Activated B cell treated with CpG ODN at 0.5 μM for 24 hours (primary cell): ENCODE data around the gene TIAM1. TPM values are rescaled to one million over a fixed set of nuclear protein-coding genes. Genes with fewer than 3 reads are reported as not detected.

Experiments used
- ATAC-seq: fragments of 200-7000 bp; cut with Tn5 transposase; one replicate; pipeline ENCODE4 v1.10.0; 2021; ENCODE audit warnings: low read depth, mild to moderate bottlenecking, moderate library complexity
- CTCF ChIA-PET: fragments of 350-600 bp; sonication (Branson Sonifier 250); formaldehyde crosslinking; loops from one replicate; lab custom pipeline; 2021; ENCODE audit warnings: antibody characterized with exemption; lab: Charles Lee
- POLR2A ChIA-PET: fragments of 350-600 bp; sonication (Branson Sonifier 250); formaldehyde crosslinking; loops from one replicate; lab custom pipeline; 2021; ENCODE audit warnings: antibody characterized with exemption; lab: Charles Lee
- DNase-seq: peaks from one replicate; pipeline ENCODE4 v3.0.0; 2022
- H3K27ac Mint-ChIP-seq: one replicate; pipeline ENCODE4 v1.8.0; 2020; ENCODE audit warnings: mixed read lengths
- H3K27me3 Mint-ChIP-seq: one replicate; pipeline ENCODE4 v1.8.0; 2021; ENCODE audit warnings: mixed read lengths
- H3K36me3 Mint-ChIP-seq: one replicate; pipeline ENCODE4 v1.8.0; 2021; ENCODE audit warnings: low read depth, mixed read lengths
- H3K4me1 Mint-ChIP-seq: one replicate; pipeline ENCODE4 v1.8.0; 2021; ENCODE audit warnings: mixed read lengths
- H3K4me3 Mint-ChIP-seq: one replicate; pipeline ENCODE4 v1.8.0; 2020; ENCODE audit warnings: mild to moderate bottlenecking, mixed read lengths
- H3K9me3 Mint-ChIP-seq: one replicate; pipeline ENCODE4 v1.8.0; 2020; ENCODE audit warnings: mixed read lengths
- intact Hi-C: fragments of 100-400 bp; cut with micrococcal nuclease; formaldehyde crosslinking; loops from one replicate; pipeline ENCODE4 v1.15.1; 2024
- total RNA-seq: library from RNA; stranded (reverse); gene quantifications from 2 replicates; pipeline ENCODE4 v1.2.3, GENCODE V29; 2022
- TF ChIP-seq, protein P1 (sequence below): fragments of 200-600 bp; IDR thresholded peaks from one replicate; pipeline ENCODE4 v1.8.0; 2022; ENCODE audit warnings: antibody characterized with exemption, mild to moderate bottlenecking

The TIAM1 gene
- total RNA-seq, 1 donor from 2014 or later: 0.84 TPM

DNA sequence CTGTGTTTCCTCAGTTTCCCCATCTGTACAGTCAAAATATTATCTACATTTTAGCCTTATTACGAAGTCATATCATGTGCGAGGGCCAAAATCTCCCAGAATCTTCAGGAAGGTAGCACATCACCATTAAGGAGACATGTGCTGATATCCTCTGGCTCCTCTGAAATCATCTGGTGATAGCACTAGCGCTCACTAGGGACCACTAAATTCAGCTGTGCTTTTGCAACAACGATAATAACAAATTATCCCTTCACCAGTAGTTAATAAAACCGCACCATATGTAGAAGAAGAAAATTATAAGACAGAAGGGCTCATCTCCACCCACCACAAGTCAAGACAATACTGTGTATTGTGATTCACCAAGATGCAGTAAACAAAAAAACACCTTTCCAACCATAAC is 53.3 kb downstream of the TIAM1 start:
- no peak overlapping the region for H3K27ac Mint-ChIP-seq
- no peak overlapping the region for H3K4me3 Mint-ChIP-seq
- H3K27me3 Mint-ChIP-seq: peaks cover 4% of the 10 kb centered on the region
- TF ChIP-seq, protein P1, sequence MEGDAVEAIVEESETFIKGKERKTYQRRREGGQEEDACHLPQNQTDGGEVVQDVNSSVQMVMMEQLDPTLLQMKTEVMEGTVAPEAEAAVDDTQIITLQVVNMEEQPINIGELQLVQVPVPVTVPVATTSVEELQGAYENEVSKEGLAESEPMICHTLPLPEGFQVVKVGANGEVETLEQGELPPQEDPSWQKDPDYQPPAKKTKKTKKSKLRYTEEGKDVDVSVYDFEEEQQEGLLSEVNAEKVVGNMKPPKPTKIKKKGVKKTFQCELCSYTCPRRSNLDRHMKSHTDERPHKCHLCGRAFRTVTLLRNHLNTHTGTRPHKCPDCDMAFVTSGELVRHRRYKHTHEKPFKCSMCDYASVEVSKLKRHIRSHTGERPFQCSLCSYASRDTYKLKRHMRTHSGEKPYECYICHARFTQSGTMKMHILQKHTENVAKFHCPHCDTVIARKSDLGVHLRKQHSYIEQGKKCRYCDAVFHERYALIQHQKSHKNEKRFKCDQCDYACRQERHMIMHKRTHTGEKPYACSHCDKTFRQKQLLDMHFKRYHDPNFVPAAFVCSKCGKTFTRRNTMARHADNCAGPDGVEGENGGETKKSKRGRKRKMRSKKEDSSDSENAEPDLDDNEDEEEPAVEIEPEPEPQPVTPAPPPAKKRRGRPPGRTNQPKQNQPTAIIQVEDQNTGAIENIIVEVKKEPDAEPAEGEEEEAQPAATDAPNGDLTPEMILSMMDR: no peak
- intact Hi-C loops: no loop called here
- POLR2A ChIA-PET: no interaction called here
- ATAC-seq: no peak
- CTCF ChIA-PET: no interaction called here
- peaks cover 10% of the 10 kb centered on the region for H3K9me3 Mint-ChIP-seq
- H3K36me3 Mint-ChIP-seq: no peaks in the 10 kb centered on the region
- no peak for DNase-seq
- H3K4me1 Mint-ChIP-seq: no peaks in the 10 kb centered on the region

DNA sequence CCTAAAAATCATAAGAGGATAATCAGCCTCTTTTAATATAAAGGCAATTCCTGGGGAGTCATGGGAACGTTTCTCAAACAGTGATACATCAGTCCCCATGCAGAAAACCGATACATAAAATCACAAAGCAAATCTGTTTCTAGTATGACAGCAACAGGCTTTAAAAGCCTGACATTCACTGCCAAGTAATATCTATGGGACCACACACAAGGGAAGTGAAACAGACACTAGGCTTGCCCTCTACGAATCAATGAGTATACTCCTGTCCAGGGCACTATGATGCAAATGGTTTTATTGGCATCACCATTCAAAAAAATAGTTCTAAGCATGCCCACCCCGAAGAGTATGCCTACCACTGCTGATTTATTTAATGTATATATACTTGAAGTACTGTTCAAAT is 54.4 kb downstream of the TIAM1 start:
- ATAC-seq (no peak), DNase-seq (no peak)
- Mint-ChIP-seq H3K27me3 (peaks cover 4% of the 10 kb centered on the region), H3K4me3 (no peak overlapping the region), H3K36me3 (no peaks in the 10 kb centered on the region), H3K4me1 (no peaks in the 10 kb centered on the region), H3K27ac (no peak overlapping the region), H3K9me3 (peaks cover 10% of the 10 kb centered on the region)
- ChIA-PET CTCF (no interaction called here), POLR2A (no interaction called here)
- TF ChIP-seq, protein P1: no peak
- intact Hi-C loops: no loop called here

DNA sequence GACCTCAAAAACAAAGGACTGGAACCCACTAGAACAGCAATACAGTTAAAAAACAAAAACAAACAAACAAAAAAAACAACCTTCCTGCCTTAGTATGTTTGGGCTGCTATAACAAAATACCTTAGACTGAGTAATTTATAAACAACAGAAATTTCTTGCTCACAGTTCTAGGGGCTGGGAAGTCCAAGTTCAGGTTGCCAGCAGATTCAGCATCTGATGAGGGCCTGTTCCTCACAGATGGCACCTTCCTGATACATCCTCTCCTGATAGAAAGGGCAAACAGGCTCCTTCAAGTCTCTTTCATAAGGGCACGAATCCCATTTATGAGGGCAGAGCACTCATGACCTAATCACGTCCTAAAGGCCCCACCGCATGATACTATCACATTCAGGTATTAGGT is 55.9 kb downstream of the TIAM1 start:
- no peaks in the 10 kb centered on the region for H3K4me1 Mint-ChIP-seq
- no peaks in the 10 kb centered on the region for H3K27me3 Mint-ChIP-seq
- TF ChIP-seq, protein P1: no peak
- H3K36me3 Mint-ChIP-seq: no peaks in the 10 kb centered on the region
- ATAC-seq: no peak
- DNase-seq: no peak
- peaks cover 10% of the 10 kb centered on the region for H3K9me3 Mint-ChIP-seq
- intact Hi-C loops: no loop called here
- H3K4me3 Mint-ChIP-seq: no peak overlapping the region
- H3K27ac Mint-ChIP-seq: no peak overlapping the region
- CTCF ChIA-PET: no interaction called here
- POLR2A ChIA-PET: no interaction called here

DNA sequence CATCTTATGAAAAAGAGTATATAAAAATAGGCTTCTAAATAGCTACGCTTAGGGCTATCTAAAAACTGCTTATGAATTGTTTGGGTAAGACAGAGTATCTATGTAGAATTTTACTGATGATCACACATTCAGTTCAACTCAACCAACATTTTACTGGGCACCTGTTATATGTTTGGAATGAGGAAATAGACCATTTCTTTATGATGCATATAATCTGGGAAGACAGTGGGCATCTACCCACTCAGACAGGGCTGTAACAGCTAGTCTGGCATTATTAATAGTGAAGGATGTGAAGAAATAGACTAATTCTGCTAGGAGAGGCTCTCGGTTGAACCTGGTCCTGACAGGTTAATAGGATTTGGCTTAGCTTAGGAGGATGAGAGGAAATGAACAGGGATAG is 56.9 kb downstream of the TIAM1 start:
- Mint-ChIP-seq H3K27ac (no peak overlapping the region), H3K4me3 (no peak overlapping the region), H3K9me3 (peaks cover 10% of the 10 kb centered on the region), H3K36me3 (no peaks in the 10 kb centered on the region), H3K4me1 (no peaks in the 10 kb centered on the region), H3K27me3 (no peaks in the 10 kb centered on the region)
- CTCF ChIA-PET: interaction anchor here (0.6 kb wide), 1 partner anchor 86 kb away, joined by 3 read pairs; no protein-coding TSS in a partner anchor
- TF ChIP-seq, protein P1: no peak
- POLR2A ChIA-PET: no interaction called here
- intact Hi-C loops: no loop called here
- ATAC-seq: no peak
- DNase-seq: no peak

DNA sequence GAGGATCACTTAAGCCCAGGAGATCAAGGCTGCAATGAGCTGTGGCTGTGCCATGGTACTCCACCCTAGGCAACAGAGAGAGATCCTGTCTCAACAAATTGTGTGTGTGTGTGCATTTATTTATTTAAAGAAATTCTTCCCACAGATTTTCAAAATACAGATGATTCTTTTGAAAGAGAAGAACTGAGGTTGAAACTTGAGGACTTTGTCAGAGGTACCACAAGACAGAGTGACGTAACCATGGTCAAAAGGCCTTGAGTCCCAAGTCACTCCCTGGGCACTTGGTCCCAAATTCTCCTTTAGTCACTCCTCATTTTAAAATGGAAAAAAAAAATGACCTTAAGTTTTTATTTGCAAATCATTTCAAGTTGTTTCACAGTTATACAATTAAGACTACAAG is 57.4 kb downstream of the TIAM1 start:
- ATAC-seq: no peak
- no peaks in the 10 kb centered on the region for H3K4me1 Mint-ChIP-seq
- no peaks in the 10 kb centered on the region for H3K27me3 Mint-ChIP-seq
- ChIA-PET CTCF (interaction anchor here (0.6 kb wide), 1 partner anchor 86 kb away, joined by 3 read pairs; no protein-coding TSS in a partner anchor), POLR2A (no interaction called here)
- intact Hi-C loops: no loop called here
- H3K9me3 Mint-ChIP-seq: peaks cover 10% of the 10 kb centered on the region
- no peak overlapping the region for H3K27ac Mint-ChIP-seq
- H3K4me3 Mint-ChIP-seq: no peak overlapping the region
- no peaks in the 10 kb centered on the region for H3K36me3 Mint-ChIP-seq
- TF ChIP-seq, protein P1: no peak
- DNase-seq: no peak
